Sigmoid colon (tissue), 4 donors: ENCODE results near the gene AMOTL2.

Experiments used
- CTCF ChIP-seq, 4 experiments: fragments of 450-650 bp in 3 of 4; fragments of 200-600 bp in 1 of 4; IDR thresholded peaks; one replicate each; pipeline ENCODE4 v1.5.1; 2016 to 2019; ENCODE audit warnings: antibody characterized with exemption in 4 of 4, mild to moderate bottlenecking in 3 of 4, moderate library complexity in 2 of 4
- POLR2AphosphoS5 ChIP-seq, 4 donors: sonication (generic); formaldehyde crosslinking; IDR thresholded peaks; one replicate each; pipeline ENCODE4 v1.6.1; 2017; ENCODE audit warnings: antibody characterized with exemption in 4 of 4

GRCh38 chr3:134331811-134332199, 42.4 kb downstream of the AMOTL2 start:
- no peak for TF ChIP-seq CTCF (IDR thresholded peaks at IDR 0.05)
- no peak for TF ChIP-seq POLR2AphosphoS5 (IDR thresholded peaks at IDR 0.05)
